MM.1S (cell line): ENCODE data around the gene CABP2.

Experiments used
- CTCF ChIP-seq: fragments of 300-600 bp; sonication (generic); IDR thresholded peaks from 2 replicates; pipeline ENCODE4 v1.5.1; 2016; ENCODE audit warnings: antibody characterized with exemption, low read length, mixed read lengths
- EZH2 ChIP-seq: fragments of 300-600 bp; sonication (generic); optimal IDR thresholded peaks from 2 replicates; pipeline ENCODE3; 2017; ENCODE audit warnings: low read depth, mild to moderate bottlenecking, antibody characterized with exemption, low read length, mixed read lengths
- EZH2phosphoT487 ChIP-seq: fragments of 300-600 bp; sonication (generic); IDR thresholded peaks from 2 replicates; pipeline ENCODE4 v1.6.1; 2018; ENCODE audit warnings: antibody characterized with exemption, low read length

GRCh38 chr11:67472882-67473281, 50.4 kb downstream of the CABP2 start:
- TF ChIP-seq CTCF: no peak
- no peak for TF ChIP-seq EZH2phosphoT487
- TF ChIP-seq EZH2: no peak
